Upper lobe of left lung (tissue), 4 donors: ENCODE data around the gene SAMD11.

ENCODE experiments used
- CTCF ChIP-seq, 6 experiments: fragments of 450-650 bp in 4 of 6; fragments of 200-600 bp in 2 of 6; sonication (generic) in 2 of 6; IDR thresholded peaks; one replicate each; pipeline ENCODE4 v1.5.1; 2016 to 2019; ENCODE audit warnings: antibody characterized with exemption in 6 of 6
- EP300 ChIP-seq, 4 donors: sonication (generic); formaldehyde crosslinking; IDR thresholded peaks; one replicate each; pipeline ENCODE4 v1.5.1; 2017; ENCODE audit warnings: antibody characterized with exemption in 4 of 4, control low read depth in 2 of 4
- POLR2A ChIP-seq, 4 donors: fragments of 450-650 bp; IDR thresholded peaks; one replicate each; pipeline ENCODE4 v1.5.1; 2016 to 2017; ENCODE audit warnings: antibody characterized with exemption in 4 of 4, mild to moderate bottlenecking in 2 of 4
- POLR2AphosphoS5 ChIP-seq, 2 donors: sonication (generic); formaldehyde crosslinking; IDR thresholded peaks; one replicate each; pipeline ENCODE4 v1.5.1; 2017; ENCODE audit warnings: antibody characterized with exemption in 2 of 2

DNA sequence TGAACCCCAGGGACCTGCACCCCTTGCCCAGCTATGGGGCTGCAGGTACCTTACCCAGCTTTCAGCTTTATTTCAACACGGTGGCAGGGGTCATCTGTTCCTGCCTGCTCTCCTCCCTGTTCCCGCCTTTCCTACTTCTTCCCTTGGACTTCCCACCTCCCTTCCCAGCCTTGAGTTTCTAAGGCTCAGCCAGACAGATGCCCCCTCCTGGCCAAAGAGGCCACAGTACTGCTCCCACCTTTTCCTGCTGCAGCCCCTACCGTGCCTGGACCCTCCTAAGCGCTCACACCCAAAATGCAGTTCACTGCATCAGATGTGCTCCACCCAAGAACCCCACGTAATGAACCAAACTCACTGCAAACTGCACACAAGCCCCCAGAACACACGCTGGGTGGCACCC is 27.6 kb downstream of the SAMD11 start:
- TF ChIP-seq CTCF (IDR thresholded peaks at IDR 0.05) (no peak), POLR2A (IDR thresholded peaks at IDR 0.05) (no peak), EP300 (IDR thresholded peaks at IDR 0.05) (no peak), POLR2AphosphoS5 (IDR thresholded peaks at IDR 0.05) (no peak)
